K562 (cell line): ENCODE data around the gene USP37. TPM values are rescaled to one million over a fixed set of nuclear protein-coding genes. Genes with fewer than 3 reads are reported as not detected.

ENCODE experiments used
- CEBPG ChIP-seq, 3 experiments: fragments of 200-800 bp in 1 of 3; sonication (Bioruptor generic) in 1 of 3; sonication (generic) in 1 of 3; formaldehyde crosslinking in 1 of 3; IDR thresholded peaks in 2 of 3; conservative IDR thresholded peaks in 1 of 3; 2 replicates each; pipeline versions ENCODE4 v1.6.1 to v1.8.0; 2016 to 2022; ENCODE audit warnings: missing compliant biosample characterization in 2 of 3, missing genetic modification characterization in 2 of 3, mild to moderate bottlenecking in 1 of 3, missing genetic modification reagents in 1 of 3
- CHAMP1 ChIP-seq: fragments of 450-650 bp; IDR thresholded peaks from 2 replicates; pipeline ENCODE4 v1.6.1; 2016; ENCODE audit warnings: mild to moderate bottlenecking
- ETV1 ChIP-seq: fragments of 450-650 bp; conservative IDR thresholded peaks from 2 replicates; pipeline ENCODE4 v1.6.1; 2016; ENCODE audit warnings: missing genetic modification characterization, control low read depth, low read depth, missing compliant biosample characterization
- HMG20B ChIP-seq: fragments of 250-450 bp; sonication (Bioruptor Pico); IDR thresholded peaks from 2 replicates; pipeline ENCODE4 v1.5.0; 2021; ENCODE audit warnings: mild to moderate bottlenecking
- MEF2D ChIP-seq: conservative IDR thresholded peaks from 2 replicates; pipeline ENCODE4 v1.6.1; 2016; ENCODE audit warnings: low read depth, missing genetic modification characterization, missing compliant biosample characterization
- PRDM10 ChIP-seq: fragments of 450-650 bp; IDR thresholded peaks from 2 replicates; pipeline ENCODE4 v1.6.1; 2018; ENCODE audit not compliant: partially characterized antibody
- RB1 ChIP-seq: fragments of 450-650 bp; IDR thresholded peaks from 2 replicates; pipeline ENCODE4 v1.6.1; 2017; ENCODE audit warnings: low read depth, mild to moderate bottlenecking
- SP2 ChIP-seq: IDR thresholded peaks from 2 replicates; pipeline ENCODE4 v1.6.1; 2011; ENCODE audit warnings: mild to moderate bottlenecking, low read depth, low read length, moderate library complexity; ENCODE audit not compliant: poor library complexity, severe bottlenecking; ENCODE audit errors: extremely low read depth
- TAF7 ChIP-seq: fragments of 450-650 bp; IDR thresholded peaks from 2 replicates; pipeline ENCODE4 v1.6.1; 2016; ENCODE audit warnings: missing genetic modification characterization, missing compliant biosample characterization
- ZC3H4 ChIP-seq: sonication (generic); formaldehyde crosslinking; IDR thresholded peaks from 2 replicates; pipeline ENCODE4 v1.9.0; 2021; ENCODE audit warnings: missing genetic modification reagents, borderline replicate concordance
- ZNF224 ChIP-seq: sonication (generic); formaldehyde crosslinking; IDR thresholded peaks from 2 replicates; pipeline ENCODE4 v1.8.0; 2022; ENCODE audit warnings: mild to moderate bottlenecking, missing genetic modification reagents
- ZNF639 ChIP-seq, 2 experiments: fragments of 200-800 bp in 1 of 2; sonication (Bioruptor generic) in 1 of 2; sonication (generic) in 1 of 2; formaldehyde crosslinking in 1 of 2; IDR thresholded peaks in 1 of 2; conservative IDR thresholded peaks in 1 of 2; 2 replicates each; pipeline versions ENCODE4 v1.5.0 to v1.6.1; 2016 to 2020; ENCODE audit warnings: missing compliant biosample characterization in 1 of 2, missing genetic modification characterization in 1 of 2, missing genetic modification reagents in 1 of 2
- ZNF75A ChIP-seq: fragments of 450-650 bp; formaldehyde crosslinking; IDR thresholded peaks from 2 replicates; pipeline ENCODE4 v1.4.0; 2020; ENCODE audit warnings: mild to moderate bottlenecking
- ZNF76 ChIP-seq: fragments of 250-450 bp; sonication (Bioruptor Pico); IDR thresholded peaks from 2 replicates; pipeline ENCODE4 v1.4.0; 2020; ENCODE audit warnings: mild to moderate bottlenecking, moderate library complexity, borderline replicate concordance
- polyA plus RNA-seq, 8 experiments: library from polyadenylated mRNA; depleted of rRNA in 4 of 8; stranded (reverse) in 5 of 8; unstranded in 3 of 8; fragments of >200 nt; fragmentation: Nextera tagmentation in 2 of 8; fragmentation: Illumina TruSeq in 1 of 8; extraction: Ambion mirVana in 2 of 8; extraction: Trizol in 1 of 8; gene quantifications; 2 replicates each; pipeline versions ENCODE4 v1.2.1 to v1.2.3, GENCODE V29; 2011 to 2014; ENCODE audit warnings: inconsistent platforms in 1 of 8, missing spikeins in 1 of 8
- total RNA-seq, 7 experiments: library from RNA; depleted of rRNA in 6 of 7; stranded (reverse); fragments of >200 nt in 6 of 7; fragmentation: Illumina TruSeq in 2 of 7; extraction: Trizol in 2 of 7; gene quantifications; 2 replicates each; pipeline versions ENCODE4 v1.2.1 to v1.2.3, GENCODE V29; 2011 to 2021; ENCODE audit warnings: low replicate concordance in 1 of 7
- TF ChIP-seq, protein P1 (sequence below): fragments of 450-650 bp; IDR thresholded peaks from 2 replicates; pipeline ENCODE4 v1.7.1; 2018; ENCODE audit warnings: mild to moderate bottlenecking, low read depth; ENCODE audit not compliant: partially characterized antibody

The USP37 gene
- total and polyA plus RNA-seq, 9 of the 15 experiments (the other 6 are each of a cell fraction or from before 2014, with no cell fraction given): 2.0 to 14.2 (median 8.5) TPM

DNA sequence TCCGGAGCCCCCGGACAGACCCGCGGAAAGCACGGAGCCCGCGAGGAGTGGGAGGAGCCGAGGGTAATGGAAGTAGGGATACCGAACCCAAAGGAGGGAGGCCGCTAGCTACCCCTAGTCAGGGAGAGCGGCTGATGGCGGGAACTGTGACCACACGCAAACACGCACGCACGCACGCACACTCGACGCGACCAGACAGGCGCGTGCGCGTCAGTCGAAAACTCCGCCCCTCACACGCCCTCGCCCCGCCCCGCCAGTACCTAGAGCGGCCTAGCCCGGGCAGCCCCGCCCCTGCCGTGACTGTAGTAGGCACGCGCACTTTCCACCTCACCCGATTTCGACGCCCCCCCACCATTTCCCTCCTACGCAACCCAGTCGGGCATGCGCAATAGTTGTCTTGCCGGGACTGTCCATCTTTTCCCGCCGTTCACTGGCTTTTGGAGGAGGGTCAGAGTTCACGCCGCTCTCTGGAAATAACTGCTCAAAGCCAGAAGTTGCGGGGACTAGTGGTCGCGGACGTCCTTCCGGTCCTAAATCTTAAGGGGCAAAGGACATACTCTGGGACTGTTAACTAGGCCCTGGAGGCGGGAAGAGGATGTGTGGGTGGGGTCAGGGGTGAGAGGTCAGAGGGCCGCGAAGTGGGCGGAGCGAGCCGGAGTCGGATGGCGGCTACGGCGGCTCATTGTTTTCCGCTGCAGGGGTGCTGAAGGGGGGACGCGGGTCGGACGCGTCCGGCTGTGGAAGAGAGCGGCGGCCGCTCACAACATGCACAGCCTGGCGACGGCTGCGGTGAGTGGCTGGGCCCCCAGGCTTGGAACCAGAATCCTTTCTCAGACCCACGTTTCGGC, at the start of gene USP37, which contains the start of gene CNOT9 (continued):
- TF ChIP-seq ZNF639 (CRISPR knock-in tag; conservative IDR thresholded peaks at IDR 0.05 in 1 of 2, IDR thresholded peaks at IDR 0.05 in 1 of 2) (peak in 1 of 2 experiments; percentile 76; a peak in 2 of 4 replicates), ZNF75A (CRISPR knock-in tag) (no peak), ZNF76 (CRISPR knock-in tag) (no peak), CEBPG (CRISPR knock-in tag; IDR thresholded peaks at IDR 0.05) (no peak), CEBPG (tag; conservative IDR thresholded peaks at IDR 0.05 in 1 of 2, IDR thresholded peaks at IDR 0.05 in 1 of 2) (no peak), ZC3H4 (no peak), PRDM10 (peak; percentile 91), ETV1 (peak; percentile 72), SP2 (no peak), TAF7 (tag) (peak; percentile 42; the same call in 1 of the 2 replicates), MEF2D (tag) (no peak; the same call in 1 of the 2 replicates), CHAMP1 (no peak), RB1 (peak; percentile 78), HMG20B (no peak), ZNF224 (CRISPR knock-in tag) (no peak)
- TF ChIP-seq, protein P1, sequence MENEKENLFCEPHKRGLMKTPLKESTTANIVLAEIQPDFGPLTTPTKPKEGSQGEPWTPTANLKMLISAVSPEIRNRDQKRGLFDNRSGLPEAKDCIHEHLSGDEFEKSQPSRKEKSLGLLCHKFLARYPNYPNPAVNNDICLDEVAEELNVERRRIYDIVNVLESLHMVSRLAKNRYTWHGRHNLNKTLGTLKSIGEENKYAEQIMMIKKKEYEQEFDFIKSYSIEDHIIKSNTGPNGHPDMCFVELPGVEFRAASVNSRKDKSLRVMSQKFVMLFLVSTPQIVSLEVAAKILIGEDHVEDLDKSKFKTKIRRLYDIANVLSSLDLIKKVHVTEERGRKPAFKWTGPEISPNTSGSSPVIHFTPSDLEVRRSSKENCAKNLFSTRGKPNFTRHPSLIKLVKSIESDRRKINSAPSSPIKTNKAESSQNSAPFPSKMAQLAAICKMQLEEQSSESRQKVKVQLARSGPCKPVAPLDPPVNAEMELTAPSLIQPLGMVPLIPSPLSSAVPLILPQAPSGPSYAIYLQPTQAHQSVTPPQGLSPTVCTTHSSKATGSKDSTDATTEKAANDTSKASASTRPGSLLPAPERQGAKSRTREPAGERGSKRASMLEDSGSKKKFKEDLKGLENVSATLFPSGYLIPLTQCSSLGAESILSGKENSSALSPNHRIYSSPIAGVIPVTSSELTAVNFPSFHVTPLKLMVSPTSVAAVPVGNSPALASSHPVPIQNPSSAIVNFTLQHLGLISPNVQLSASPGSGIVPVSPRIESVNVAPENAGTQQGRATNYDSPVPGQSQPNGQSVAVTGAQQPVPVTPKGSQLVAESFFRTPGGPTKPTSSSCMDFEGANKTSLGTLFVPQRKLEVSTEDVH: peak; percentile 99
